ENCODE measurements around the gene SAMD5.

DNA sequence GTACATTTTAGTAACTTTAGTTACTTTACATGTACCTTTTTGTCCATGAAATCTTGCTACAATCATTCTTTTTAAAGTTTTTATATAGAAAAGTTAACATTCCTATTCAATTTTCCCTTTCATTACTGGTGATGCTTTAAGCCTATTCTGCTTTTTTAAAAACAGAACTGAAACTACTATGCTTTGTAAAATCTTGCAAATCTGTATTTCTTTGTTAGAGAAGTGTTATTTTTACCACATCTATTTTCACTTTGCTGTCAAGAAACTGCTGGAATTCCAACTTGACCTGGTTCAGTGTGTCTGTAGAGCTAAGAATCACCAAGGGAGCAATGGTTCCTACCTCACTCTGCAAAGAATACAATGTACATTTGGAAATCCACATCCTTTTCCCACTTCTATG lies 21.8 kb upstream of the SAMD5 start:
- TF ChIP-seq FOXA1 (IDR thresholded peaks at IDR 0.05) (no peak), NFRKB (IDR thresholded peaks at IDR 0.05) (no peak), FOXK2 (IDR thresholded peaks at IDR 0.05) (no peak), SUZ12 (IDR thresholded peaks at IDR 0.05) (no peak), HDGF (IDR thresholded peaks at IDR 0.05; ENCODE audit: borderline replicate concordance) (no peak), TARDBP (IDR thresholded peaks at IDR 0.05) (no peak), L3MBTL2 (conservative IDR thresholded peaks at IDR 0.05) (no peak), SP1 (IDR thresholded peaks at IDR 0.05) (no peak), FOXM1 (IDR thresholded peaks at IDR 0.05; ENCODE audit: borderline replicate concordance) (no peak), BHLHE40 (IDR thresholded peaks at IDR 0.05; ENCODE audit: borderline replicate concordance) (no peak)
